ENCODE measurements around the gene STXBP5. TPM values are rescaled to one million over a fixed set of nuclear protein-coding genes. Genes with fewer than 3 reads are reported as not detected.

The STXBP5 gene
- total RNA-seq, 1 experiment from 2014 or later, result 6.9 TPM

GRCh38 chr6:147262946-147263345, 58.7 kb downstream of the STXBP5 start:
- no peaks in the 10 kb centered on the region for H3K27me3 ChIP-seq (ENCODE audit: control insufficient read depth, insufficient read depth, low read length)

GRCh38 chr6:147266821-147267220, 62.6 kb downstream of the STXBP5 start:
- Histone ChIP-seq H3K36me3 (replicated peaks; ENCODE audit: control insufficient read depth, insufficient read depth, low read length) (no peaks in the 10 kb centered on the region), H3K27me3 (ENCODE audit: control insufficient read depth, insufficient read depth, low read length) (no peaks in the 10 kb centered on the region), H3K4me3 (ENCODE audit: insufficient read depth, low read depth, low read length) (no peak overlapping the region)
- no peak for DNase-seq

More at GRCh38 chr6:147262946-147263345, 58.7 kb downstream of the STXBP5 start:
- DNase-seq, result no peak
- Histone ChIP-seq H3K36me3 (replicated peaks; ENCODE audit: control insufficient read depth, insufficient read depth, low read length) (no peaks in the 10 kb centered on the region), H3K4me3 (ENCODE audit: insufficient read depth, low read depth, low read length) (no peak overlapping the region)

GRCh38 chr6:147267658-147268057, 63.4 kb downstream of the STXBP5 start:
- H3K27me3 ChIP-seq (ENCODE audit: control insufficient read depth, insufficient read depth, low read length), result no peaks in the 10 kb centered on the region
- no peak for DNase-seq
- H3K4me3 ChIP-seq (ENCODE audit: insufficient read depth, low read depth, low read length), result no peak overlapping the region
- H3K36me3 ChIP-seq (replicated peaks; ENCODE audit: control insufficient read depth, insufficient read depth, low read length), result no peaks in the 10 kb centered on the region

- Histone ChIP-seq H3K36me3 (replicated peaks; ENCODE audit: control insufficient read depth, insufficient read depth, low read length) (no peaks in the 10 kb centered on the region), H3K27me3 (ENCODE audit: control insufficient read depth, insufficient read depth, low read length) (no peaks in the 10 kb centered on the region), H3K4me3 (ENCODE audit: insufficient read depth, low read depth, low read length) (no peak overlapping the region)
Measured at GRCh38 chr6:147268254-147268653, 64.0 kb downstream of the STXBP5 start.

GRCh38 chr6:147274012-147274411, 69.8 kb downstream of the STXBP5 start:
- no peaks in the 10 kb centered on the region; the same call in 1 of the 2 replicates for H3K36me3 ChIP-seq (replicated peaks; ENCODE audit: control insufficient read depth, insufficient read depth, low read length)
- DNase-seq, result no peak
- no peak overlapping the region for H3K4me3 ChIP-seq (ENCODE audit: insufficient read depth, low read depth, low read length)
- H3K27me3 ChIP-seq (ENCODE audit: control insufficient read depth, insufficient read depth, low read length), result no peaks in the 10 kb centered on the region

More at GRCh38 chr6:147268254-147268653, 64.0 kb downstream of the STXBP5 start:
- DNase-seq, result no peak

- no peak overlapping the region for H3K4me3 ChIP-seq (ENCODE audit: insufficient read depth, low read depth, low read length)
- DNase-seq, result no peak
- H3K27me3 ChIP-seq (ENCODE audit: control insufficient read depth, insufficient read depth, low read length), result no peaks in the 10 kb centered on the region
- no peaks in the 10 kb centered on the region; the same call in 1 of the 2 replicates for H3K36me3 ChIP-seq (replicated peaks; ENCODE audit: control insufficient read depth, insufficient read depth, low read length)
Measured at GRCh38 chr6:147274776-147275175, 70.6 kb downstream of the STXBP5 start.

GRCh38 chr6:147278891-147279290, 74.7 kb downstream of the STXBP5 start:
- no peak for DNase-seq
- no peaks in the 10 kb centered on the region for H3K27me3 ChIP-seq (ENCODE audit: control insufficient read depth, insufficient read depth, low read length)
- H3K36me3 ChIP-seq (replicated peaks; ENCODE audit: control insufficient read depth, insufficient read depth, low read length), result no peaks in the 10 kb centered on the region; the same call in 1 of the 2 replicates
- H3K4me3 ChIP-seq (ENCODE audit: insufficient read depth, low read depth, low read length), result no peak overlapping the region

- Histone ChIP-seq H3K4me3 (ENCODE audit: insufficient read depth, low read depth, low read length) (no peak overlapping the region), H3K36me3 (replicated peaks; ENCODE audit: control insufficient read depth, insufficient read depth, low read length) (no peaks in the 10 kb centered on the region; the same call in 1 of the 2 replicates), H3K27me3 (ENCODE audit: control insufficient read depth, insufficient read depth, low read length) (no peaks in the 10 kb centered on the region)
- no peak for DNase-seq
Measured at GRCh38 chr6:147279427-147279826, 75.2 kb downstream of the STXBP5 start.

- Histone ChIP-seq H3K4me3 (ENCODE audit: insufficient read depth, low read depth, low read length) (no peak overlapping the region), H3K27me3 (ENCODE audit: control insufficient read depth, insufficient read depth, low read length) (no peaks in the 10 kb centered on the region), H3K36me3 (replicated peaks; ENCODE audit: control insufficient read depth, insufficient read depth, low read length) (no peaks in the 10 kb centered on the region; the same call in 1 of the 2 replicates)
- no peak for DNase-seq
Measured at GRCh38 chr6:147281895-147282565, 77.8 kb downstream of the STXBP5 start.

GRCh38 chr6:147282566-147282959, 78.3 kb downstream of the STXBP5 start:
- no peaks in the 10 kb centered on the region for H3K27me3 ChIP-seq (ENCODE audit: control insufficient read depth, insufficient read depth, low read length)
- DNase-seq, result no peak
- no peak overlapping the region for H3K4me3 ChIP-seq (ENCODE audit: insufficient read depth, low read depth, low read length)
- no peaks in the 10 kb centered on the region; the same call in 1 of the 2 replicates for H3K36me3 ChIP-seq (replicated peaks; ENCODE audit: control insufficient read depth, insufficient read depth, low read length)

GRCh38 chr6:147283460-147283859, 79.2 kb downstream of the STXBP5 start:
- Histone ChIP-seq H3K4me3 (ENCODE audit: insufficient read depth, low read depth, low read length) (no peak overlapping the region), H3K27me3 (ENCODE audit: control insufficient read depth, insufficient read depth, low read length) (no peaks in the 10 kb centered on the region), H3K36me3 (replicated peaks; ENCODE audit: control insufficient read depth, insufficient read depth, low read length) (no peaks in the 10 kb centered on the region)
- no peak for DNase-seq

GRCh38 chr6:147285087-147285855, 81.1 kb downstream of the STXBP5 start:
- Histone ChIP-seq H3K4me3 (ENCODE audit: insufficient read depth, low read depth, low read length) (no peak overlapping the region), H3K36me3 (replicated peaks; ENCODE audit: control insufficient read depth, insufficient read depth, low read length) (no peaks in the 10 kb centered on the region)
- peak; percentile 27 for DNase-seq

GRCh38 chr6:147287869-147288271, 83.7 kb downstream of the STXBP5 start:
- no peak for DNase-seq
- Histone ChIP-seq H3K4me3 (ENCODE audit: insufficient read depth, low read depth, low read length) (no peak overlapping the region), H3K27me3 (ENCODE audit: control insufficient read depth, insufficient read depth, low read length) (no peaks in the 10 kb centered on the region), H3K36me3 (replicated peaks; ENCODE audit: control insufficient read depth, insufficient read depth, low read length) (no peaks in the 10 kb centered on the region)

More at GRCh38 chr6:147285087-147285855, 81.1 kb downstream of the STXBP5 start:
- no peaks in the 10 kb centered on the region for H3K27me3 ChIP-seq (ENCODE audit: control insufficient read depth, insufficient read depth, low read length)

GRCh38 chr6:147297124-147297523, 92.9 kb downstream of the STXBP5 start:
- no peaks in the 10 kb centered on the region for H3K27me3 ChIP-seq (ENCODE audit: control insufficient read depth, insufficient read depth, low read length)
- no peak for DNase-seq
- H3K36me3 ChIP-seq (replicated peaks; ENCODE audit: control insufficient read depth, insufficient read depth, low read length), result no peaks in the 10 kb centered on the region
- no peak overlapping the region for H3K4me3 ChIP-seq (ENCODE audit: insufficient read depth, low read depth, low read length)

All from H7 (cell line).